ENCODE data around the gene SELENON.

Gene SELENON

GRCh38 chr1:25810341-25811299 lies 10.6 kb downstream of the SELENON start:
- DNase-seq, result peak; percentile 60

- DNase-seq, result no peak
These were observed 11.5 kb downstream of the SELENON start for GRCh38 chr1:25811384-25812082.

GRCh38 chr1:25813071-25813733 lies 13.2 kb downstream of the SELENON start:
- no peak for DNase-seq

GRCh38 chr1:25813734-25814471 lies 13.9 kb downstream of the SELENON start:
- no peak for DNase-seq

- DNase-seq, result no peak
These were observed 14.6 kb downstream of the SELENON start for GRCh38 chr1:25814549-25815087.

GRCh38 chr1:25815208-25816111 lies 15.5 kb downstream of the SELENON start:
- no peak for DNase-seq

GRCh38 chr1:25816112-25816718 lies 16.2 kb downstream of the SELENON start:
- DNase-seq, result no peak

GRCh38 chr1:25817840-25818501 lies 18.0 kb downstream of the SELENON start:
- DNase-seq, result peak; percentile 20

- DNase-seq, result no peak
These were observed 18.6 kb downstream of the SELENON start for GRCh38 chr1:25818569-25818968.

- DNase-seq, result peak; percentile 79
These were observed 19.7 kb downstream of the SELENON start, which contains the start of gene MTFR1L for GRCh38 chr1:25819491-25820246. Gene MTFR1L, plus strand, starts transcription at chr1:25819954. Its CDS starts 3,151 bp downstream, at chr1:25823105.

- DNase-seq, result peak; percentile 26
These were observed 20.5 kb downstream of the SELENON start for GRCh38 chr1:25820247-25821111.

GRCh38 chr1:25821112-25821476 lies 21.1 kb downstream of the SELENON start:
- no peak for DNase-seq

GRCh38 chr1:25821630-25822091 lies 21.7 kb downstream of the SELENON start:
- DNase-seq, result no peak

GRCh38 chr1:25825605-25826004 lies 25.6 kb downstream of the SELENON start:
- no peak for DNase-seq

GRCh38 chr1:25826571-25826970 lies 26.6 kb downstream of the SELENON start:
- no peak for DNase-seq

- DNase-seq, result no peak
These were observed 28.5 kb downstream of the SELENON start for GRCh38 chr1:25828491-25828890.

- DNase-seq, result no peak
These were observed 29.1 kb downstream of the SELENON start for GRCh38 chr1:25829046-25829445.

- DNase-seq, result no peak
These were observed 31.7 kb downstream of the SELENON start for GRCh38 chr1:25831569-25832196.

Measured in NCI-H1105 treated with DMSO at 0.1 percent for 48 hours (cell line).